Effector CD4-positive, alpha-beta T cell (primary cell): Measurements from ENCODE around the gene PNPLA7.

Experiments
- DNase-seq: peaks from one replicate; pipeline ENCODE4 v3.0.0-alpha.2; 2020

The PNPLA7 gene

GRCh38 chr9:137493364-137494103 is 56.7 kb downstream of the PNPLA7 start:
- no peak for DNase-seq

GRCh38 chr9:137492464-137493363 is 57.5 kb downstream of the PNPLA7 start:
- DNase-seq, result no peak

- no peak for DNase-seq
Measured at GRCh38 chr9:137491735-137492432, 58.3 kb downstream of the PNPLA7 start.

DNA sequence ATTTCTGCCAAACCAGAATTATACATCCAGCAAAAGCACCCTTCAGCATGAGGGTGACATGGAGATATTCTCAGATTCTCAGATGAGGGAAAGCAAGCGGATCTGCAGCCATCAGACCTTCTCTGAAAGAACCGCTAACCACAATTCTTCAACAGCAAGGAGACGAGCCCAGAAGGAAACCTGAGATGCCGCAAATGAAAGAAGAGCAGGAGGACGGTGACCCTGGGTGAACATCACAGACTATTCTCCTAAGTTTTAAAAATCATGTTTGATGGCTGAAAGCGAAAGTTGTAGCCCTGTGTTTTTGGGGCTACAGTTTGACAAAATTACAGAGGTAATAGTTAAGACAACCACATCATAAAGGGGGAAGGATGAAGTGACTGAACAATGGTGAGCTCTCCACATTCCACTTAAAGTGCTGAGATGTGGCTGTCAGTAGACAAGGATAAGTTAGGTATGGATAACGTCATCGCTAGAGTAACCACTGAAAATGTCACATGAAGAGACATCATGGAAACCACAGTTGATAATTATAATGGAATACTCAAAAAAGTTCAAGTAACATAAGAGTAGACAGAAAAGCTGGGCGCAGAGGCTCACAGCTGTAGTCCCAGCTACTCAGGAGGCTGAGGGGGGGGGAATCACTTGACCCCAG is 59.5 kb downstream of the PNPLA7 start:
- no peak for DNase-seq

- no peak for DNase-seq
Measured at GRCh38 chr9:137488906-137489305, 61.3 kb downstream of the PNPLA7 start.

GRCh38 chr9:137488327-137488653 is 61.9 kb downstream of the PNPLA7 start:
- DNase-seq, result no peak

- DNase-seq, result no peak
Measured at GRCh38 chr9:137487454-137488326, 62.5 kb downstream of the PNPLA7 start.

GRCh38 chr9:137486545-137487453 is 63.4 kb downstream of the PNPLA7 start:
- no peak for DNase-seq

DNA sequence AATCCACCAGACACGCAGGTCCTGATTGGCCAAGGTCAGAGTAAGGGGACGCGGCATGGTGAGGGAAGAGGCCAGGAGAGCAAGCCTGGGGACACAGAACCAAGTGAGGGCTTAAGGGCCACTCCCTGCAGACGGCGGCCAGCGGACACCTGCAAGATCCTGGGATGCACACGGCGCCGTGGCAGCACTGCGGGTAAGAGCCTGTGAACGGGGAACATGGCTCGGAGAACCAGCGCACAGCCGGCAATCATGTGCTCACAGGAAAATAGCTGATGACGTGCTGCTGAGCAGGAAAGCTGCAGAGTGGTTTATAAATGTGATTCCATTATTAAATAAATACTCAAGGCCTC is 64.1 kb downstream of the PNPLA7 start:
- DNase-seq, result no peak

DNA sequence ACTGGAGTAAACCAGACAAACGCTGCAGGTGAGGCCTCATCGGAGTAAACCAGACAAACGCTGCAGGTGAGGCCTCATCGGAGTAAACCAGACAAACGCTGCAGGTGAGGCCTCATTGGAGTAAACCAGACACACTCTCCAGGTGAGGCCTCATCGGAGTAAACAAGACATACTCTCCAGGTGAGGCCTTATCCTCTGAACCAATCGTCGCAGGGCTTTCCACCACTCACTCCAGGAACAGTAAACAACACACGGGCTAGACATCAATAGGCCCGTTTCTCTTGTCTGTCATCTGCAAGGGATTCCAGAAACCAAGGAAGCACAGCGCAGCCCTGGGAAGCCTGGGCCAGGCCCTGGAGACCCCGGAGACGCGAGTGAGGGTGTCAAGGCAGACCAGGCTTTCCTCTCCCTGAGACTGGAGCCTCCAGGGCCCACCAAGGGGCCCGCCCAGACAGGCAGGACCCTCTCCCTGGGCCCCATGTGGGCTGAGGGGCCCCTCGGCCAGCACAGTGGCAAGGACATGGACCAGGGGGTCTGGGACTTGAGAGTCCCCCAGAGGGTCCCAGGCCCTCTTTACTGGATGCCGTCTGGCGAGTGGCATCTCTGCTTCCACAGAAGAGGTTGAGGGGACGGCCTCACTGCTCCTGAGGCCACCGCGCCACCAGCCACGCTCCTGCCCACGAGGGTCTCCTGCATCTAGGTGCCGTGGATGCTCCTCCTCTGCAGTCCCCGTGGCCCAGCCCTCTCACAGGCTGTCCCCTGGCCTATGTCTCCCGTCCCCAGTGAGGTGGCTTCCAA is 64.7 kb downstream of the PNPLA7 start:
- DNase-seq, result no peak

DNA sequence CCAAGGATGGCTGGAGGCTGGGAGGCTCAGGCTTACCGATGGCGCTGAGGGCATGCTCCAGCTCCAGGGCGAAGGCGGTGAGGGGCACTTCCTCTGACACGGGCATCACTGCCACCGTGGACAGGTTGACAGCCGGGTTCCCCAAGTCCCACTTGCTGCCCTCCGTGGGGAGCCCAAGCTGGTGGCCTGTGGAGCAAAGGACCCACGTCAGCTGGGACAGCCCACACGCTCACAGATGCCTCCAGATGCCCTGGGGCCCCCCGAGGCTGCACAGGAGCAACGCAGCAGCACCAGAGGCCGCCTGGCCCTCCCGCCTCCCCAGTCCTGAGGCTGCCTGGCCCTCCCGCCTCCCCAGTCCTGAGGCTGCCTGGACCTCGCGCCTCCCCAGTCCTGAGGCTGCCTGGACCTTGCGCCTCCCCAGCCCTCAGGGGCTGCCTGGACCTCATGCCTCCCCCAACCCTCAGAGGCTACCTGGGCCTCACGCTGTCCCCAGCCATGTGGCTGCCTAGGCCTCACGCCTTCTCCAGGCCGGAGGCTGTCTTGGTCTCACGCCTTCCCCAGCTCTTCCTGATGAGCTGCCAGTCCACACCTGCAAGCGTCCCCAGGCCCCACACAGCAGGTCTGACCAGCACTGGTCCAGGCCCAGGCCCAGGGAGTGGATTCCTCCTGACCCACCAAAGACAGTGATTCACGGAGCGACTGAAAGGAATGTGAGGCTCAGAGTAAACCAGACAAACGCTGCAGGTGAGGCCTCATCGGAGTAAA is 65.5 kb downstream of the PNPLA7 start:
- DNase-seq, result no peak

- no peak for DNase-seq
Measured at GRCh38 chr9:137482094-137482781, 68.0 kb downstream of the PNPLA7 start.

- DNase-seq, result no peak
Measured at GRCh38 chr9:137480686-137481683, 69.2 kb downstream of the PNPLA7 start.

GRCh38 chr9:137479892-137480685 is 70.1 kb downstream of the PNPLA7 start:
- no peak for DNase-seq

DNA sequence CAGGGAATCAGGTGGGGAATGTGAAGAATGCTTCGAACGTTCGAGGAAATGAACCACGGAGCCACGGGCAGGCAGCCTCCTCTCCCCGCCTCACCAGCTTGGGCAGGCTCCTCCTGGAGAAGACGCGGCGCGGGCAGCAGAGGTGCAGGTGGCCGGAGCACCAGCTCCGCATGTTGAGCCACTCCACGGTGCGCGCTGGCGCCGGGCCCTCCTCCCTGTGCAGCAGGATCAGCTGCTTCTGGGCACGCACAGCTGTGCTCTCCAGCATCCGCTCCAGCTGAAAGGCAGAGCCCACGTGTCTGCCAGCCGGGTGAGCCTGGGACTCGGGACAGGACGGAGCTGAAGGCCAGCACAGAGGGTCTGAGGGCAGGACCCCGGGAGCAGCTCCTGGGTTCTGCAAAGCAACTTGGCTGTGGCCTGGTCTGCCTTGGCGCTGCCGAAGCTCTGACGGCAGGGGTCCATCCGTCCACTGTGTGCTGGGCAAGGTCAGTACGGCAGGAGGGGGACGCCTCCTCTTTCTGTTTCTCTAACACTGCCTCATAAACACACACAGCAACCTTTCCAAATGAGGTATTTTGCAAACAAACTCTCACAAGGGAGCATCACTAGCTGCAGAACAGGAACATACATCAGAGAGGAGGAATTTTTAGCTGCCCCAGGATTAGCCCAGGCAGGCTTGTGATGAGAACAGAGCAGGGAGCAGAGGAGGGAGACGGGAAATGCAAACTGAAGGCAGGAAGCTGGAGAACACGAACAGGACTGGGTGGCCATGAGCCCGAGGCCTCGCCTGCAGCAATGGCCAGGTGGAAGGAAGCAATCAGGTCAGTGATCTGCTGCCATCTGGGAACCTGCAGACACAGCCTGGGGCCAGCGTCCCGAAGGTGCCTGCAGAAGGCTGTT is 71.0 kb downstream of the PNPLA7 start:
- DNase-seq, result no peak

GRCh38 chr9:137478613-137478961 is 71.6 kb downstream of the PNPLA7 start:
- DNase-seq, result no peak
